ENCODE results near the gene MAP1LC3B.

MAP1LC3B gene

DNA sequence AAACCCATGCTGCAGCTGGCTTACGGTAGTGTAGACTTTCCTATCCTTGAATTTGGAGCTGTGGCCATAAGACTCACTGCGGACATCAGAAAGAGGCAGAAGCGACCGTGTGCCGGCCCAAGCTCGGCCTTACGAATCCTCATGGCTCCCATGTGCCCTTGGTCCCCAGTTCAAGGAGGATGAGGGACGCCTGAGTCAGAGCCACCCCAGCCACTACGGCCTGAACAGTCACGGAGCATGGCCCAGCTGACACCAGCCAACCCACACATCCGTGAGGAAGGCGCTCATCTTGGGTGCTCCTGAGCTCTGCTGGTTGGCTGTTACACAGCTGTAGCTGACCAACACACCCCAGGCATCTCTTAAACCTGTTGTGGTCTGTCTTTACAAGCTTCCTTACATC is 56.7 kb downstream of the MAP1LC3B start:
- no peak overlapping the region for H3K27ac ChIP-seq (ENCODE audit: low read length)
- DNase-seq: no peak
- H3F3A ChIP-seq (ENCODE audit: insufficient read depth, low read length): no peaks in the 10 kb centered on the region
- H2AFZ ChIP-seq (ENCODE audit: low read length): no peak overlapping the region
- no peaks in the 10 kb centered on the region for H3K27me3 ChIP-seq (replicated peaks; ENCODE audit: insufficient read depth, low read length)
- no peaks in the 10 kb centered on the region for H3K4me1 ChIP-seq (ENCODE audit: low read length)
- H3K4me2 ChIP-seq (ENCODE audit: low read depth, low read length): no peak overlapping the region
- H4K20me1 ChIP-seq (ENCODE audit: insufficient read depth, low read length): no peaks in the 10 kb centered on the region
- no peaks in the 10 kb centered on the region for H3K9me2 ChIP-seq (replicated peaks; ENCODE audit: insufficient read depth, low read length)
- TF ChIP-seq CTCF (IDR thresholded peaks at IDR 0.05; ENCODE audit: low read length) (no peak), EZH2phosphoT487 (IDR thresholded peaks at IDR 0.05; ENCODE audit: low read length) (no peak), EZH2 (optimal IDR thresholded peaks at IDR 0.05; ENCODE audit: low read depth, low read length) (no peak)
- H3K9ac ChIP-seq (ENCODE audit: low read length): no peak overlapping the region
- no peaks in the 10 kb centered on the region for H3K36me3 ChIP-seq (replicated peaks; ENCODE audit: insufficient read depth, low read length)
- H3K79me2 ChIP-seq (ENCODE audit: low read length): no peaks in the 10 kb centered on the region
- no peaks in the 10 kb centered on the region for H3K9me3 ChIP-seq (replicated peaks; ENCODE audit: insufficient read depth, low read length)
- H3K4me3 ChIP-seq (ENCODE audit: low read length): no peak overlapping the region

DNA sequence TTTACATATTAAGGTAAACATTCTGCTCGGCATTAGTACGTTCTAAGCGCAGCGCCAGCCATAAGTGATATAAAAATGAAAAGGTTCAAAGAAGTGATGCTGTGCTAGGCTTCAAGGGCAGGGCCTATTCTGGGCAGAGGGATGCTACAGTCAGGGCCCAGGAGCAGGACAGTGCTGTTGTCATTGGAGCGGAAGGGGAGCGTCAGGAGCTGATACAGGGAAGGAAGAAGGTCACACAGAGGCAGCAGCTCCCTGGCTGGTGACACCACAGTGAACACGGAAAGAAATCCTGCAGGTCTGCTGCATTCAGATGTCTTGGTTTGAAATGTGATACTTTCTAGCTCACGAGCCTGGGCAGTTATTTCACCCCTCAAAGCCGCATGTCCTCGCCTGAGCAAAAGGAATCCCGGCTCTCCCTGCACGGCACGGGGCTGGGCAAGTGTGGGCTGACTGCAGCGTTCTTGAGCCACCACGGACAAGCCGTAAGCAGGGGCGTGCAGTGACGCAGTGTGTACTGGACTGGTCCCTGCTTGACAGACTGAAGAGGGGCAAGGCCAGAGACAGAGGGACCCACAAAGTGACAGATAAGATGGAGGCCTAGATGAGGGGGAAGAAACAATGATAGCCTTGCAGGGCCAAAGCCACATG is 59.6 kb downstream of the MAP1LC3B start:
- Histone ChIP-seq H3K27ac (ENCODE audit: low read length) (no peak overlapping the region), H3K4me3 (ENCODE audit: low read length) (no peak overlapping the region), H2AFZ (ENCODE audit: low read length) (no peak overlapping the region), H3K4me2 (ENCODE audit: low read depth, low read length) (no peak overlapping the region), H3K36me3 (replicated peaks; ENCODE audit: insufficient read depth, low read length) (no peaks in the 10 kb centered on the region), H4K20me1 (ENCODE audit: insufficient read depth, low read length) (no peaks in the 10 kb centered on the region), H3F3A (ENCODE audit: insufficient read depth, low read length) (no peaks in the 10 kb centered on the region), H3K79me2 (ENCODE audit: low read length) (no peaks in the 10 kb centered on the region), H3K9me3 (replicated peaks; ENCODE audit: insufficient read depth, low read length) (no peaks in the 10 kb centered on the region), H3K9ac (ENCODE audit: low read length) (no peak overlapping the region), H3K9me2 (replicated peaks; ENCODE audit: insufficient read depth, low read length) (no peaks in the 10 kb centered on the region), H3K27me3 (replicated peaks; ENCODE audit: insufficient read depth, low read length) (no peaks in the 10 kb centered on the region), H3K4me1 (ENCODE audit: low read length) (no peaks in the 10 kb centered on the region)
- no peak for DNase-seq
- TF ChIP-seq CTCF (IDR thresholded peaks at IDR 0.05; ENCODE audit: low read length): no peak
- no peak for TF ChIP-seq EZH2phosphoT487 (IDR thresholded peaks at IDR 0.05; ENCODE audit: low read length)
- no peak for TF ChIP-seq EZH2 (optimal IDR thresholded peaks at IDR 0.05; ENCODE audit: low read depth, low read length)

DNA sequence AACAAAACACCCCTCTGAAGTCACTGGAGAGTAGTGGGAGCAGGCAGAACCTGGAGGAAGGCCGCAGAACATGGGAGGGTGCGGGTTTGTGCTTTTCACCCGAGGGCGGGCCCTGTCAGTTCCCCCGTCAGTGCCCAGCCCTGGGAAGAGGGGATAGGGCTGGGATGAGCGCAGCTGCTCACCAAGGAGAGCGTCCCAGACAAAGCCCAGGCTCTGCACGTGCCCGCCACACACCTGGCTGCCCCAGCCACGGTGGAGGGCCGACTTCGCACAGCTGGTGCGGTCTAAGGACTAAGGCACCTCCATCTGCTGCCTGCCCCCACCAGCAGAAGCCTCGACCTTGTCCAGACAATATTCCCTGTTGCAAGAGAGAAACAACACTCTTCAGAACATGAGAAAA is 61.2 kb downstream of the MAP1LC3B start:
- Histone ChIP-seq H3K27me3 (replicated peaks; ENCODE audit: insufficient read depth, low read length) (no peaks in the 10 kb centered on the region), H3K36me3 (replicated peaks; ENCODE audit: insufficient read depth, low read length) (no peaks in the 10 kb centered on the region), H3K27ac (ENCODE audit: low read length) (no peak overlapping the region), H3K4me2 (ENCODE audit: low read depth, low read length) (no peak overlapping the region), H3K79me2 (ENCODE audit: low read length) (no peaks in the 10 kb centered on the region), H3K4me3 (ENCODE audit: low read length) (no peak overlapping the region), H2AFZ (ENCODE audit: low read length) (no peak overlapping the region), H3K9me3 (replicated peaks; ENCODE audit: insufficient read depth, low read length) (no peaks in the 10 kb centered on the region), H3K9me2 (replicated peaks; ENCODE audit: insufficient read depth, low read length) (no peaks in the 10 kb centered on the region), H3F3A (ENCODE audit: insufficient read depth, low read length) (no peaks in the 10 kb centered on the region), H3K9ac (ENCODE audit: low read length) (no peak overlapping the region), H4K20me1 (ENCODE audit: insufficient read depth, low read length) (no peaks in the 10 kb centered on the region), H3K4me1 (ENCODE audit: low read length) (no peaks in the 10 kb centered on the region)
- no peak for TF ChIP-seq CTCF (IDR thresholded peaks at IDR 0.05; ENCODE audit: low read length)
- TF ChIP-seq EZH2 (optimal IDR thresholded peaks at IDR 0.05; ENCODE audit: low read depth, low read length): no peak
- TF ChIP-seq EZH2phosphoT487 (IDR thresholded peaks at IDR 0.05; ENCODE audit: low read length): no peak
- no peak for DNase-seq

All from MM.1S (cell line).